Ishikawa (cell line): ENCODE results near the gene HSD17B10.

Experiments
- CEBPB ChIP-seq: IDR thresholded peaks from 2 replicates; pipeline ENCODE4 v1.6.1; 2012
- EP300 ChIP-seq: IDR thresholded peaks from 2 replicates; pipeline ENCODE4 v1.6.1; 2012; ENCODE audit warnings: borderline replicate concordance
- FOXM1 ChIP-seq: IDR thresholded peaks from 2 replicates; pipeline ENCODE4 v1.6.1; 2012; ENCODE audit warnings: low read depth, borderline replicate concordance
- MAX ChIP-seq: IDR thresholded peaks from 2 replicates; pipeline ENCODE4 v1.6.1; 2012
- NFIC ChIP-seq: IDR thresholded peaks from 2 replicates; pipeline ENCODE4 v1.6.1; 2012
- REST ChIP-seq: IDR thresholded peaks from 2 replicates; pipeline ENCODE4 v1.6.1; 2012; ENCODE audit warnings: low read depth, mild to moderate bottlenecking
- TAF1 ChIP-seq: IDR thresholded peaks from 2 replicates; pipeline ENCODE4 v1.6.1; 2012; ENCODE audit warnings: low read depth, mild to moderate bottlenecking
- TEAD4 ChIP-seq: IDR thresholded peaks from 2 replicates; pipeline ENCODE4 v1.6.1; 2012
- YY1 ChIP-seq: IDR thresholded peaks from 2 replicates; pipeline ENCODE4 v1.6.1; 2012; ENCODE audit warnings: low read depth

- TF ChIP-seq REST (no peak), EP300 (no peak), CEBPB (no peak), YY1 (no peak), MAX (no peak), NFIC (no peak), TEAD4 (no peak), TAF1 (no peak), FOXM1 (no peak)
Observed at GRCh38 chrX:53403535-53403934, 30.6 kb downstream of the HSD17B10 start.
